SK-N-SH treated with all-trans-retinoic acid at 6 μM for 48 hours (cell line): ENCODE results near the gene MORC1.

ENCODE experiments used
- ATAC-seq: fragments of 200-7000 bp; cut with Tn5 transposase; 3 replicates; pipeline ENCODE4 v1.9.1; 2020; ENCODE audit warnings: mild to moderate bottlenecking, moderate library complexity
- BACH2 ChIP-seq: fragments of 250-450 bp; sonication (Bioruptor Pico); IDR thresholded peaks from 2 replicates; pipeline ENCODE4 v1.9.0; 2021; ENCODE audit warnings: mild to moderate bottlenecking, borderline replicate concordance
- CSDC2 ChIP-seq: fragments of 250-450 bp; sonication (Bioruptor Pico); IDR thresholded peaks from 2 replicates; pipeline ENCODE4 v1.5.0; 2020; ENCODE audit warnings: mild to moderate bottlenecking, moderate library complexity
- ESRRG ChIP-seq: fragments of 250-450 bp; sonication (Bioruptor Pico); IDR thresholded peaks from 2 replicates; pipeline ENCODE4 v1.6.1; 2021; ENCODE audit warnings: mild to moderate bottlenecking
- GLIS3 ChIP-seq: fragments of 250-450 bp; sonication (Bioruptor Pico); IDR thresholded peaks from 2 replicates; pipeline ENCODE4 v1.5.0; 2020; ENCODE audit warnings: mild to moderate bottlenecking, moderate library complexity
- ISL1 ChIP-seq: fragments of 250-450 bp; sonication (Bioruptor Pico); IDR thresholded peaks from 2 replicates; pipeline ENCODE4 v2.1.2; 2022; ENCODE audit warnings: mild to moderate bottlenecking, moderate library complexity
- PATZ1 ChIP-seq: fragments of 250-450 bp; sonication (Bioruptor Pico); IDR thresholded peaks from 2 replicates; pipeline ENCODE4 v1.8.0; 2020; ENCODE audit warnings: mild to moderate bottlenecking, moderate library complexity, borderline replicate concordance
- RARB ChIP-seq: fragments of 250-450 bp; sonication (Bioruptor Pico); IDR thresholded peaks from 2 replicates; pipeline ENCODE4 v1.8.0; 2021; ENCODE audit warnings: mild to moderate bottlenecking, moderate library complexity
- SNAI2 ChIP-seq: fragments of 250-450 bp; sonication (Bioruptor Pico); IDR thresholded peaks from 2 replicates; pipeline ENCODE4 v1.5.0; 2020; ENCODE audit warnings: mild to moderate bottlenecking, moderate library complexity
- TOX ChIP-seq: fragments of 250-450 bp; sonication (Bioruptor Pico); IDR thresholded peaks from 2 replicates; pipeline ENCODE4 v1.8.0; 2021; ENCODE audit warnings: mild to moderate bottlenecking, moderate library complexity, borderline replicate concordance
- TSHZ2 ChIP-seq: fragments of 250-450 bp; sonication (Bioruptor Pico); IDR thresholded peaks from 2 replicates; pipeline ENCODE4 v1.5.0; 2020; ENCODE audit warnings: mild to moderate bottlenecking, moderate library complexity
- ZC3H10 ChIP-seq: fragments of 250-450 bp; sonication (Bioruptor Pico); IDR thresholded peaks from 2 replicates; pipeline ENCODE4 v1.5.1; 2021; ENCODE audit warnings: mild to moderate bottlenecking, moderate library complexity
- ZFP3 ChIP-seq: fragments of 250-450 bp; sonication (Bioruptor Pico); IDR thresholded peaks from 2 replicates; pipeline ENCODE4 v1.5.0; 2020; ENCODE audit warnings: mild to moderate bottlenecking, moderate library complexity
- ZFP30 ChIP-seq: fragments of 450-650 bp; formaldehyde crosslinking; IDR thresholded peaks from 2 replicates; pipeline ENCODE4 v1.5.0; 2022; ENCODE audit warnings: mild to moderate bottlenecking, moderate library complexity
- ZNF8 ChIP-seq: fragments of 450-650 bp; formaldehyde crosslinking; IDR thresholded peaks from 2 replicates; pipeline ENCODE4 v1.5.0; 2020; ENCODE audit warnings: mild to moderate bottlenecking, moderate library complexity

Gene MORC1

GRCh38 chr3:108918866-108919265 lies 199.1 kb downstream of the MORC1 start:
- no peak for ATAC-seq
- TF ChIP-seq ZFP3 (CRISPR knock-in tag), result no peak
- TF ChIP-seq ZNF8 (CRISPR knock-in tag), result no peak
- TF ChIP-seq PATZ1 (CRISPR knock-in tag), result no peak
- no peak for TF ChIP-seq RARB
- TF ChIP-seq ZC3H10, result no peak
- TF ChIP-seq SNAI2 (CRISPR knock-in tag), result no peak
- no peak for TF ChIP-seq ISL1
- TF ChIP-seq CSDC2 (CRISPR knock-in tag), result no peak
- no peak for TF ChIP-seq ESRRG
- no peak for TF ChIP-seq BACH2 (CRISPR knock-in tag)
- TF ChIP-seq ZFP30, result no peak

- TF ChIP-seq ZFP3 (CRISPR knock-in tag) (no peak), SNAI2 (CRISPR knock-in tag) (no peak), PATZ1 (CRISPR knock-in tag) (no peak), TOX (CRISPR knock-in tag) (no peak), ISL1 (no peak), TSHZ2 (CRISPR knock-in tag) (no peak), ESRRG (no peak), GLIS3 (no peak)
- ATAC-seq, result peak; percentile 95
These were observed 202.9 kb downstream of the MORC1 start for GRCh38 chr3:108914774-108915641.

GRCh38 chr3:108909799-108910198 lies 208.1 kb downstream of the MORC1 start:
- ATAC-seq, result no peak
- TF ChIP-seq GLIS3, result no peak
